ENCODE results near the gene KIF1B. TPM values are rescaled to one million over a fixed set of nuclear protein-coding genes. Genes with fewer than 3 reads are reported as not detected.

The KIF1B gene
- total and polyA plus RNA-seq, 10 donors = 1.6 to 53.5 (median 34.5) TPM

GRCh38 chr1:10187026-10187334, 23.4 kb upstream of the KIF1B start:
- Histone ChIP-seq H3K9me3 (peaks cover 0 to 6% (median 0%) of the 10 kb centered on the region in 8 donors), H3K27ac (no peak overlapping the region), H3K27me3 (replicated peaks in 1 of 7) (no peaks in the 10 kb centered on the region), H3K4me3 (no peak overlapping the region), H3K36me3 (peaks cover 0 to 2% (median under 1%) of the 10 kb centered on the region in 6 donors), H3K4me1 (no peaks in the 10 kb centered on the region)
- 92 to 98% (median 98%) methylated on average over 4 of the region's 4 CpGs for WGBS, 5 donors
- intact Hi-C loops (cut with DNase I; ENCODE audit: low total_unique reads) = no loop called here
- no peak for TF ChIP-seq POLR2AphosphoS5 (IDR thresholded peaks at IDR 0.05)
- TF ChIP-seq, protein P1, sequence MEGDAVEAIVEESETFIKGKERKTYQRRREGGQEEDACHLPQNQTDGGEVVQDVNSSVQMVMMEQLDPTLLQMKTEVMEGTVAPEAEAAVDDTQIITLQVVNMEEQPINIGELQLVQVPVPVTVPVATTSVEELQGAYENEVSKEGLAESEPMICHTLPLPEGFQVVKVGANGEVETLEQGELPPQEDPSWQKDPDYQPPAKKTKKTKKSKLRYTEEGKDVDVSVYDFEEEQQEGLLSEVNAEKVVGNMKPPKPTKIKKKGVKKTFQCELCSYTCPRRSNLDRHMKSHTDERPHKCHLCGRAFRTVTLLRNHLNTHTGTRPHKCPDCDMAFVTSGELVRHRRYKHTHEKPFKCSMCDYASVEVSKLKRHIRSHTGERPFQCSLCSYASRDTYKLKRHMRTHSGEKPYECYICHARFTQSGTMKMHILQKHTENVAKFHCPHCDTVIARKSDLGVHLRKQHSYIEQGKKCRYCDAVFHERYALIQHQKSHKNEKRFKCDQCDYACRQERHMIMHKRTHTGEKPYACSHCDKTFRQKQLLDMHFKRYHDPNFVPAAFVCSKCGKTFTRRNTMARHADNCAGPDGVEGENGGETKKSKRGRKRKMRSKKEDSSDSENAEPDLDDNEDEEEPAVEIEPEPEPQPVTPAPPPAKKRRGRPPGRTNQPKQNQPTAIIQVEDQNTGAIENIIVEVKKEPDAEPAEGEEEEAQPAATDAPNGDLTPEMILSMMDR (IDR thresholded peaks at IDR 0.05 in 8 of 11, conservative IDR thresholded peaks at IDR 0.05 in 3 of 11) = no peak
- no peak for TF ChIP-seq POLR2A (IDR thresholded peaks at IDR 0.05)
- no peak for DNase-seq

DNA sequence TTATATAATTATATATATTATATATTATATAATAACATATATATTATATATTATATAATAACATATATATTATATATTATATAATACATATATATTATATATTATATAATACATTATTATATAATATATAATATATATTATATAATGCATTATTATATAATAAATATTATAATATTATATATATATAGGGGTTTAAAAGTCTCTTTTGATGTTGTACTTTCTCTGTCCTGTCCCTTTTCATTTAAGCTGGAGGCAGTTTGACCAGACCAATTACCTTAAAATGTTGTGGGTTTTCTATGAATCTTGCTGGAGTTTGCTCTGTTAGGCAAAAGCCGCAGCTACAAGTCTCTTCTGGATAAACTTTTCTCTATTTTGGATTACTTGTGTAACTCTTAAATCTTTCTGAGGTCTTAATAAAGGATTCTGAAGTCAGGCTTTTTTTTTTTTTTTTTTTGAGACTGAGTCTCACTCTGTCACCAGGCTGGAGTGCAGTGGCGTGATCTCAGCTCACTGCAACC, 22.2 kb upstream of the KIF1B start:
- Histone ChIP-seq H3K36me3 (no peaks in the 10 kb centered on the region), H3K9me3 (peaks cover 0 to 6% (median 0%) of the 10 kb centered on the region in 8 donors), H3K4me3 (no peak overlapping the region), H3K27ac (no peak overlapping the region), H3K27me3 (replicated peaks in 1 of 7) (no peaks in the 10 kb centered on the region), H3K4me1 (no peaks in the 10 kb centered on the region)
- intact Hi-C loops (cut with DNase I; ENCODE audit: low total_unique reads) = no loop called here
- 94 to 100% (median 96%) methylated on average over 2 of the region's 2 CpGs for WGBS, 5 donors
- DNase-seq = no peak
- TF ChIP-seq POLR2AphosphoS5 (IDR thresholded peaks at IDR 0.05) (no peak), POLR2A (IDR thresholded peaks at IDR 0.05) (no peak)
- TF ChIP-seq, protein P1 (IDR thresholded peaks at IDR 0.05 in 8 of 11, conservative IDR thresholded peaks at IDR 0.05 in 3 of 11) = no peak

DNA sequence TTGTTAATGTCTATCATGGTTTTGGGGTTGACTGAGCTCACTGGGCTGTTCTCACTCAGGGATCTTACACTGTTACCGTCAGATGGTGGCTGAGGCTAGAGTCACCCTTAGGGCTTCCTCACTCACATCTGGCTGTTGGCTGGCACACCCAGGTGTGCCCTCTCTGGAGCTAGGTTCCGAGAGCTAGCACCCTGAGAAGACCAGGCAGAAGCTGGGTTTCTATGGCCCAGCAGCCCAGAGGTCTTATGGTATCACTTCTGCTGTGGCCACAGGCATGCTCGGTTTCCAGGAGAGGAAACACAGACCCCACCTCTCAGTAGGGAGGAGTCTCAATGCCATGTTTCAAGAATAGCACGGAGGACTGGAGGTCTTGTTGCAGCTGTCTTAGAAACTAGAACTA, 20.7 kb upstream of the KIF1B start:
- H3K9me3 ChIP-seq = peaks cover 0 to 6% (median 0%) of the 10 kb centered on the region in 8 donors
- no peaks in the 10 kb centered on the region for H3K27me3 ChIP-seq (replicated peaks in 1 of 7)
- H3K4me3 ChIP-seq = no peak overlapping the region
- no peaks in the 10 kb centered on the region for H3K36me3 ChIP-seq
- intact Hi-C loops (cut with DNase I; ENCODE audit: low total_unique reads) = no loop called here
- no peaks in the 10 kb centered on the region for H3K4me1 ChIP-seq
- 41 to 47% (median 46%) methylated on average over 4 of the region's 4 CpGs for WGBS, 5 donors
- no peak for TF ChIP-seq POLR2A (IDR thresholded peaks at IDR 0.05)
- peak in 1 of 3 donors; percentile 41 for TF ChIP-seq POLR2AphosphoS5 (IDR thresholded peaks at IDR 0.05)
- TF ChIP-seq, protein P1 (IDR thresholded peaks at IDR 0.05 in 8 of 11, conservative IDR thresholded peaks at IDR 0.05 in 3 of 11) = no peak
- no peak for DNase-seq
- no peak overlapping the region for H3K27ac ChIP-seq

DNA sequence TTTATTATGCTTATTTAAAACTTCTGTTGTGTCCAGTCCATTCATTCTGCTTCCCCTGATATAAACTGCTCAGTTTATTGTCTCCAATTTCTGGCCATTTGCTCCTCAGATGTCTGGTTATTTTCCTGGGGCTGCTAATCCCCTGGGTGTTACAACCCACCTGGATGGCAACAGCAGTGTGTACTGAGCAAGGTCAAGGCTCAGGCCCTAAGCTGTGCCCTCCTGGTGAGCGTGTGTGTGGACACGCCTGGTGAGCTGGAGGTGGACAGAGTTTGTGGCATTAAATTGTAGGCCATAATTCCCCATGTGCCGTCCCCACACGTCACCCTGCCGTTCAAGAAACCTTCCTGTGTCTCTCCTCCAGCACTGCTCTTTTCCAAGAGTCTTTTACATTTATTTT, 18.1 kb upstream of the KIF1B start:
- intact Hi-C loops (cut with DNase I; ENCODE audit: low total_unique reads) = no loop called here
- H3K4me3 ChIP-seq = no peak overlapping the region
- H3K36me3 ChIP-seq = no peaks in the 10 kb centered on the region
- no peak overlapping the region for H3K27ac ChIP-seq
- H3K9me3 ChIP-seq = peaks cover 0 to 6% (median 0%) of the 10 kb centered on the region in 8 donors
- no peaks in the 10 kb centered on the region for H3K27me3 ChIP-seq (replicated peaks in 1 of 7)
- WGBS, 5 donors = 85 to 90% (median 90%) methylated on average over 5 of the region's 5 CpGs
- TF ChIP-seq, protein P1 (IDR thresholded peaks at IDR 0.05 in 8 of 11, conservative IDR thresholded peaks at IDR 0.05 in 3 of 11) = no peak
- no peak for TF ChIP-seq POLR2AphosphoS5 (IDR thresholded peaks at IDR 0.05)
- TF ChIP-seq POLR2A (IDR thresholded peaks at IDR 0.05) = no peak
- H3K4me1 ChIP-seq = peaks cover 0 to 5% (median 0%) of the 10 kb centered on the region in 6 donors
- DNase-seq = no peak
